Body of pancreas (tissue), 4 donors: ENCODE results near the gene MYZAP. TPM values are rescaled to one million over a fixed set of nuclear protein-coding genes. Genes with fewer than 3 reads are reported as not detected.

Experiments used
- ATAC-seq: fragments of 150-250 bp; one replicate; pipeline ENCODE4 v1.9.1; 2016
- DNase-seq, 4 donors: peaks; one replicate each; pipeline ENCODE4 v3.0.0-alpha.2; 2019
- H3K27ac ChIP-seq, 4 donors: fragments of 200-600 bp; sonication (generic); 1 replicate in 3 of 4; 2 replicates in 1 of 4; pipeline versions ENCODE4 v1.5.1 to v1.6.1; 2016 to 2019; ENCODE audit warnings: mild to moderate bottlenecking in 1 of 4, mixed read lengths in 1 of 4, moderate library complexity in 1 of 4
- H3K27me3 ChIP-seq, 2 donors: fragments of 200-600 bp; sonication (generic); one replicate each; pipeline ENCODE4 v1.6.0; 2016; ENCODE audit warnings: mild to moderate bottlenecking in 1 of 2
- H3K36me3 ChIP-seq, 2 donors: fragments of 200-600 bp; sonication (generic); replicated peaks in 1 of 2; 2 replicates each; pipeline ENCODE4 v1.5.1; 2016; ENCODE audit warnings: low read depth in 2 of 2; ENCODE audit not compliant: insufficient read depth in 1 of 2
- H3K4me1 ChIP-seq: fragments of 200-600 bp; sonication (generic); one replicate; pipeline ENCODE4 v1.6.0; 2016
- H3K4me3 ChIP-seq, 2 donors: fragments of 200-600 bp; sonication (generic); 1 replicate in 1 of 2; 2 replicates in 1 of 2; pipeline ENCODE4 v1.5.1; 2016 to 2019
- H3K9me3 ChIP-seq, 3 donors: fragments of 200-600 bp; sonication (generic); 1 replicate in 2 of 3; 2 replicates in 1 of 3; pipeline ENCODE4 v1.5.1; 2016
- CTCF ChIP-seq, 7 experiments: fragments of 450-650 bp in 4 of 7; fragments of 200-600 bp in 3 of 7; sonication (generic) in 3 of 7; IDR thresholded peaks; one replicate each; pipeline ENCODE4 v1.5.1; 2016 to 2019; ENCODE audit warnings: antibody characterized with exemption in 7 of 7
- POLR2A ChIP-seq, 3 donors: fragments of 450-650 bp; IDR thresholded peaks; one replicate each; pipeline ENCODE4 v1.6.1; 2016; ENCODE audit warnings: antibody characterized with exemption in 3 of 3, mild to moderate bottlenecking in 2 of 3
- WGBS, 2 donors: methylation state at CpG; one replicate each; pipeline ENCODE4 v1.1.5; 2017; 5-methylcytosine and 5-hydroxymethylcytosine counted together
- intact Hi-C: fragments of 100-400 bp; cut with DNase I; formaldehyde crosslinking; loops from one replicate; pipeline ENCODE4 v1.15.1; 2023
- total RNA-seq, 2 donors: library from RNA; depleted of rRNA; stranded (reverse); fragments of >200 nt; gene quantifications; one replicate each; pipeline ENCODE4 v1.1.0, GENCODE V29; 2016

Gene MYZAP
- total RNA-seq, 2 donors from 2014 or later: 10.9 to 16.3 TPM

- intact Hi-C loops: loop anchor here (10.0 kb wide), 1 partner anchor 193 kb away; no protein-coding TSS in a partner anchor
- DNase-seq (no peak), ATAC-seq (no peak)
- Histone ChIP-seq H3K27me3 (no peaks in the 10 kb centered on the region), H3K4me1 (peaks cover 20% of the 10 kb centered on the region), H3K9me3 (no peaks in the 10 kb centered on the region), H3K4me3 (no peak overlapping the region), H3K36me3 (no peaks in the 10 kb centered on the region), H3K27ac (no peak overlapping the region)
- no peak for TF ChIP-seq POLR2A (IDR thresholded peaks at IDR 0.05)
- no peak for TF ChIP-seq CTCF (IDR thresholded peaks at IDR 0.05)
- 87 to 88% methylated on average over 3 of the region's 3 CpGs for WGBS, 2 donors
These were observed 59.7 kb downstream of the MYZAP start for GRCh38 chr15:57651445-57651844.

- 84 to 91% methylated on average over 4 of the region's 4 CpGs for WGBS, 2 donors
- no peaks in the 10 kb centered on the region for H3K27me3 ChIP-seq
- TF ChIP-seq CTCF (IDR thresholded peaks at IDR 0.05): no peak
- no peak for TF ChIP-seq POLR2A (IDR thresholded peaks at IDR 0.05)
- no peak overlapping the region for H3K27ac ChIP-seq
- intact Hi-C loops: loop anchor here (10.0 kb wide), 1 partner anchor 192 kb away; no protein-coding TSS in a partner anchor
- no peak overlapping the region for H3K4me3 ChIP-seq
- no peaks in the 10 kb centered on the region for H3K36me3 ChIP-seq
- ATAC-seq (no peak), DNase-seq (no peak)
- H3K9me3 ChIP-seq: no peaks in the 10 kb centered on the region
- peaks cover 9% of the 10 kb centered on the region for H3K4me1 ChIP-seq
These were observed 60.8 kb downstream of the MYZAP start for GRCh38 chr15:57652481-57652880.

GRCh38 chr15:57654153-57654852 is 62.6 kb downstream of the MYZAP start:
- intact Hi-C loops: loop anchor here (10.0 kb wide), 1 partner anchor 190 kb away; no protein-coding TSS in a partner anchor
- WGBS, 2 donors: 83 to 88% methylated on average over 6 of the region's 6 CpGs
- DNase-seq (no peak), ATAC-seq (no peak)
- Histone ChIP-seq H3K4me1 (no peaks in the 10 kb centered on the region), H3K27ac (no peak overlapping the region), H3K9me3 (no peaks in the 10 kb centered on the region), H3K36me3 (no peaks in the 10 kb centered on the region), H3K4me3 (no peak overlapping the region), H3K27me3 (no peaks in the 10 kb centered on the region)
- TF ChIP-seq CTCF (IDR thresholded peaks at IDR 0.05) (no peak), POLR2A (IDR thresholded peaks at IDR 0.05) (no peak)

- no peak for ATAC-seq
- TF ChIP-seq CTCF (IDR thresholded peaks at IDR 0.05) (no peak), POLR2A (IDR thresholded peaks at IDR 0.05) (no peak)
- WGBS, 2 donors: 81 to 82% methylated on average over 6 of the region's 6 CpGs
- H3K4me3 ChIP-seq: no peak overlapping the region
- no peaks in the 10 kb centered on the region for H3K4me1 ChIP-seq
- H3K9me3 ChIP-seq: no peaks in the 10 kb centered on the region
- DNase-seq: no peak
- intact Hi-C loops: loop anchor here (10.0 kb wide), 1 partner anchor 190 kb away; no protein-coding TSS in a partner anchor
- no peaks in the 10 kb centered on the region for H3K36me3 ChIP-seq
- H3K27ac ChIP-seq: no peak overlapping the region
- no peaks in the 10 kb centered on the region for H3K27me3 ChIP-seq
These were observed 63.3 kb downstream of the MYZAP start for GRCh38 chr15:57655053-57655452.

GRCh38 chr15:57655809-57656208 is 64.1 kb downstream of the MYZAP start:
- TF ChIP-seq CTCF (IDR thresholded peaks at IDR 0.05) (peak in 2 of 7 experiments; percentile 15 to 19), POLR2A (IDR thresholded peaks at IDR 0.05) (no peak)
- no peak overlapping the region for H3K27ac ChIP-seq
- H3K4me3 ChIP-seq: no peak overlapping the region
- 79 to 97% methylated on average over 1 of the region's 1 CpG for WGBS, 2 donors
- ATAC-seq (no peak), DNase-seq (no peak)
- H3K4me1 ChIP-seq: no peaks in the 10 kb centered on the region
- no peaks in the 10 kb centered on the region for H3K27me3 ChIP-seq
- no peaks in the 10 kb centered on the region for H3K36me3 ChIP-seq
- intact Hi-C loops: loop anchor here (10.0 kb wide), 1 partner anchor 189 kb away; no protein-coding TSS in a partner anchor
- H3K9me3 ChIP-seq: no peaks in the 10 kb centered on the region
